ENCODE measurements around the gene KANK4. TPM values are rescaled to one million over a fixed set of nuclear protein-coding genes. Genes with fewer than 3 reads are reported as not detected.

Gene KANK4
- total RNA-seq, 1 experiment from 2014 or later = 1.7 TPM

- DNase-seq = no peak
- peaks cover 18% of the 10 kb centered on the region; the same call in 1 of the 2 replicates for H3K4me1 ChIP-seq (replicated peaks; ENCODE audit: insufficient read depth)
- no peaks in the 10 kb centered on the region for H3K27me3 ChIP-seq (ENCODE audit: insufficient read depth, low read depth)
- H3F3A ChIP-seq (ENCODE audit: insufficient read depth, low read depth) = 0 out of 2 replicates have a peak, but pooled peaks cover 7% of the 10 kb centered on the region
- no peaks in the 10 kb centered on the region for H3K36me3 ChIP-seq (ENCODE audit: low read depth)
- no peaks in the 10 kb centered on the region for H3K9me3 ChIP-seq (ENCODE audit: insufficient read depth, low read depth)
- no peaks in the 10 kb centered on the region for H3K9me2 ChIP-seq (ENCODE audit: insufficient read depth)
- no TSS peak for BruUV-seq (replicated peaks)
- no peak overlapping the region for H3K27ac ChIP-seq
- no peak overlapping the region for H2AFZ ChIP-seq
- ChIA-PET POLR2A (ENCODE audit: unreplicated experiment) (no interaction called here), CTCF (no interaction called here)
- H4K20me1 ChIP-seq (ENCODE audit: insufficient read depth) = no peaks in the 10 kb centered on the region
- intact Hi-C loops (cut with micrococcal nuclease; ENCODE audit: unreplicated experiment) = loop anchor here (5.0 kb wide), 2 partner anchors 56 to 99 kb away; no protein-coding TSS in a partner anchor
- H3K4me2 ChIP-seq = no peak overlapping the region
- no peaks in the 10 kb centered on the region for H3K79me2 ChIP-seq (ENCODE audit: low read depth)
- no peak overlapping the region for H3K4me3 ChIP-seq
- TF ChIP-seq EZH2 (IDR thresholded peaks at IDR 0.05; ENCODE audit: low read depth) (no peak), CTCF (conservative IDR thresholded peaks at IDR 0.05) (no peak)
Measured at GRCh38 chr1:62288224-62288623, 31.0 kb downstream of the KANK4 start.

- 0 out of 2 replicates have a peak, but pooled peaks cover 7% of the 10 kb centered on the region for H3F3A ChIP-seq (ENCODE audit: insufficient read depth, low read depth)
- CTCF ChIA-PET = interaction anchor here (1.0 kb wide), 1 partner anchor 21 kb away, joined by 4 read pairs; no protein-coding TSS in a partner anchor
- peak; percentile 39 to 65 for DNase-seq
- no peaks in the 10 kb centered on the region for H3K36me3 ChIP-seq (ENCODE audit: low read depth)
- no peak overlapping the region for H2AFZ ChIP-seq
- H3K9me3 ChIP-seq (ENCODE audit: insufficient read depth, low read depth) = no peaks in the 10 kb centered on the region
- intact Hi-C loops (cut with micrococcal nuclease; ENCODE audit: unreplicated experiment) = loop anchor here (5.0 kb wide), 2 partner anchors 55 to 100 kb away; no protein-coding TSS in a partner anchor
- POLR2A ChIA-PET (ENCODE audit: unreplicated experiment) = interaction anchor here (0.6 to 0.7 kb wide), 3 partner anchors 13 to 19 kb away, joined by 3 to 4 read pairs (median 3); no protein-coding TSS in a partner anchor
- no peaks in the 10 kb centered on the region for H3K27me3 ChIP-seq (ENCODE audit: insufficient read depth, low read depth)
- BruUV-seq (replicated peaks) = no TSS peak
- H3K4me1 ChIP-seq (replicated peaks; ENCODE audit: insufficient read depth) = peaks cover 18% of the 10 kb centered on the region; the same call in 1 of the 2 replicates
- H3K4me3 ChIP-seq = no peak overlapping the region
- H4K20me1 ChIP-seq (ENCODE audit: insufficient read depth) = no peaks in the 10 kb centered on the region
- no peaks in the 10 kb centered on the region for H3K79me2 ChIP-seq (ENCODE audit: low read depth)
- peak overlapping the region; percentile 46 for H3K4me2 ChIP-seq
- TF ChIP-seq EZH2 (IDR thresholded peaks at IDR 0.05; ENCODE audit: low read depth) = no peak
- no peak for TF ChIP-seq CTCF (conservative IDR thresholded peaks at IDR 0.05)
- no peak overlapping the region for H3K27ac ChIP-seq
- no peaks in the 10 kb centered on the region for H3K9me2 ChIP-seq (ENCODE audit: insufficient read depth)
Measured at GRCh38 chr1:62286786-62287224, 32.4 kb downstream of the KANK4 start.

- Histone ChIP-seq H3K36me3 (ENCODE audit: low read depth) (no peaks in the 10 kb centered on the region), H3K9me2 (ENCODE audit: insufficient read depth) (no peaks in the 10 kb centered on the region), H3F3A (ENCODE audit: insufficient read depth, low read depth) (0 out of 2 replicates have a peak, but pooled peaks cover 7% of the 10 kb centered on the region), H3K27ac (no peak overlapping the region), H3K27me3 (ENCODE audit: insufficient read depth, low read depth) (no peaks in the 10 kb centered on the region), H3K79me2 (ENCODE audit: low read depth) (no peaks in the 10 kb centered on the region), H3K4me3 (no peak overlapping the region), H3K4me2 (peak overlapping the region; percentile 46), H4K20me1 (ENCODE audit: insufficient read depth) (no peaks in the 10 kb centered on the region), H3K9me3 (ENCODE audit: insufficient read depth, low read depth) (no peaks in the 10 kb centered on the region), H3K4me1 (replicated peaks; ENCODE audit: insufficient read depth) (peaks cover 18% of the 10 kb centered on the region; the same call in 1 of the 2 replicates), H2AFZ (no peak overlapping the region)
- BruUV-seq (replicated peaks) = no TSS peak
- TF ChIP-seq CTCF (conservative IDR thresholded peaks at IDR 0.05) = no peak
- TF ChIP-seq EZH2 (IDR thresholded peaks at IDR 0.05; ENCODE audit: low read depth) = no peak
- intact Hi-C loops (cut with micrococcal nuclease; ENCODE audit: unreplicated experiment) = loop anchor here (5.0 kb wide), 2 partner anchors 54 to 101 kb away; no protein-coding TSS in a partner anchor
- POLR2A ChIA-PET (ENCODE audit: unreplicated experiment) = interaction anchor here (0.6 to 0.7 kb wide), 3 partner anchors 14 to 19 kb away, joined by 3 to 4 read pairs (median 3); no protein-coding TSS in a partner anchor
- no peak for DNase-seq
- CTCF ChIA-PET = interaction anchor here (1.0 kb wide), 1 partner anchor 22 kb away, joined by 4 read pairs; no protein-coding TSS in a partner anchor
Measured at GRCh38 chr1:62285984-62286785, 33.0 kb downstream of the KANK4 start.
